Hematopoietic multipotent progenitor cell treated with erythropoietin and hydrocortisone succinate and interleukin-3 and kit ligand, for 4 days (in vitro differentiated cells): Measurements from ENCODE around the gene MORF4L1.
"Not testable (repeated sequence)": the region's sequence is repeated elsewhere in the genome, so short reads cannot be mapped to it uniquely, and the experiment has no call there.

ENCODE experiments used
- DNase-seq: peaks from one replicate; pipeline ENCODE4 v3.0.0-alpha.2; 2015

MORF4L1 gene

GRCh38 chr15:78859971-78860719 lies 12.5 kb upstream of the MORF4L1 start:
- DNase-seq, result peak; percentile 93

GRCh38 chr15:78865585-78865984 lies 7.1 kb upstream of the MORF4L1 start:
- not testable (repeated sequence) for DNase-seq

- DNase-seq, result not testable (repeated sequence)
These were observed 6.7 kb upstream of the MORF4L1 start for GRCh38 chr15:78866031-78866430.

- DNase-seq, result no peak
These were observed 5.9 kb upstream of the MORF4L1 start for GRCh38 chr15:78866803-78867202.

GRCh38 chr15:78868366-78868765 lies 4.3 kb upstream of the MORF4L1 start:
- DNase-seq, result no peak

- DNase-seq, result not testable (repeated sequence)
These were observed 1.1 kb upstream of the MORF4L1 start for GRCh38 chr15:78871483-78872127.

GRCh38 chr15:78872972-78873792 lies 492 bp downstream of the MORF4L1 start:
- peak; percentile 97 for DNase-seq

GRCh38 chr15:78873793-78874765 lies 1.4 kb downstream of the MORF4L1 start:
- DNase-seq, result peak; percentile 55

GRCh38 chr15:78875107-78875914 lies 2.6 kb downstream of the MORF4L1 start:
- DNase-seq, result no peak

GRCh38 chr15:78876954-78877353 lies 4.3 kb downstream of the MORF4L1 start:
- DNase-seq, result not testable (repeated sequence)

- DNase-seq, result no peak
These were observed 5.7 kb downstream of the MORF4L1 start for GRCh38 chr15:78878356-78878755.

- DNase-seq, result peak; percentile 26
These were observed 7.0 kb downstream of the MORF4L1 start for GRCh38 chr15:78879517-78880241.

GRCh38 chr15:78880242-78880533 lies 7.5 kb downstream of the MORF4L1 start:
- DNase-seq, result no peak

- no peak for DNase-seq
These were observed 8.1 kb downstream of the MORF4L1 start for GRCh38 chr15:78880813-78881212.

GRCh38 chr15:78881681-78882080 lies 9.0 kb downstream of the MORF4L1 start:
- DNase-seq, result no peak

GRCh38 chr15:78889000-78889399 lies 16.3 kb downstream of the MORF4L1 start:
- no peak for DNase-seq

- DNase-seq, result no peak
These were observed 20.8 kb downstream of the MORF4L1 start for GRCh38 chr15:78893538-78893937.

GRCh38 chr15:78895471-78895870 lies 22.8 kb downstream of the MORF4L1 start:
- no peak for DNase-seq

- no peak for DNase-seq
These were observed 25.9 kb downstream of the MORF4L1 start for GRCh38 chr15:78898540-78898939.

- not testable (repeated sequence) for DNase-seq
These were observed 28.3 kb downstream of the MORF4L1 start for GRCh38 chr15:78900819-78901533.
